DOHH2 (cell line): ENCODE results near the gene AQP6.

Experiments used
- EZH2phosphoT487 ChIP-seq: fragments of 200-600 bp; sonication (generic); IDR thresholded peaks from 2 replicates; pipeline ENCODE4 v1.6.1; 2017; ENCODE audit warnings: borderline replicate concordance, mild to moderate bottlenecking, antibody characterized with exemption, low read length, moderate library complexity, mixed read lengths
- TF ChIP-seq, protein P1 (sequence below): fragments of 200-600 bp; sonication (generic); IDR thresholded peaks from one replicate; pipeline ENCODE4 v1.5.1; 2014; ENCODE audit warnings: antibody characterized with exemption, mild to moderate bottlenecking, low read depth, low read length; ENCODE audit not compliant: poor library complexity, severe bottlenecking

DNA sequence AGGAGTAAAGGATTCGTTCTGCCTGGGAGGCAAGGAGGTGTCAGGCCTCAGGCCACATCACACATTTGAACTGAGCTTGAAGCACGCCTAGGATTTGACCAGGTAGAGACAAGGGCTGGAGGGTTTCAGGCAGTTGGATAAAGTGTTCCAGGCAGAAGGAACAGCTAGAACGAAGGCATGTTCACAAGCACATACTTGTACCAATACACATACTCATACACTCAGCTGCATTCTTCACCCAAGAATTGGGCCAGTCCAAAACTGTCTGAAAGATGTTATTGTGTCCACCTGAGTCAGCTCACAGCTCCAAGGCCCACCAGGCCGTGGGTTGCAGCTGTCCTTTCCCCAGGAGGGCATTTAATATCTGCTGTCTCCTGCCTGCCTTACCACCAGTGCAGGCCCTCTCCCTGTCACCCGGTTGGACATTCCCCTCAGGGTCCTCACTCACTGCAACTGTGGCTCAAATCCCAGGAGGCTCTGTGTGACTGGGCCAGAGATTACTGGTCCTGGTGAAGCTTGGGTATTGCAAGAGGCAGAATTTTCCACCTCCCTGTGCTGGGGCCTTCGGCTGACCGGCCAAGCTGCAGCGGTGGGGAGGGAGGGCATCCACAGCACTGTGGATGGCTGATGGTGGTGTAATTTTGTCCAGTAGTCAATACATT, 35.0 kb upstream of the AQP6 start:
- TF ChIP-seq, protein P1, sequence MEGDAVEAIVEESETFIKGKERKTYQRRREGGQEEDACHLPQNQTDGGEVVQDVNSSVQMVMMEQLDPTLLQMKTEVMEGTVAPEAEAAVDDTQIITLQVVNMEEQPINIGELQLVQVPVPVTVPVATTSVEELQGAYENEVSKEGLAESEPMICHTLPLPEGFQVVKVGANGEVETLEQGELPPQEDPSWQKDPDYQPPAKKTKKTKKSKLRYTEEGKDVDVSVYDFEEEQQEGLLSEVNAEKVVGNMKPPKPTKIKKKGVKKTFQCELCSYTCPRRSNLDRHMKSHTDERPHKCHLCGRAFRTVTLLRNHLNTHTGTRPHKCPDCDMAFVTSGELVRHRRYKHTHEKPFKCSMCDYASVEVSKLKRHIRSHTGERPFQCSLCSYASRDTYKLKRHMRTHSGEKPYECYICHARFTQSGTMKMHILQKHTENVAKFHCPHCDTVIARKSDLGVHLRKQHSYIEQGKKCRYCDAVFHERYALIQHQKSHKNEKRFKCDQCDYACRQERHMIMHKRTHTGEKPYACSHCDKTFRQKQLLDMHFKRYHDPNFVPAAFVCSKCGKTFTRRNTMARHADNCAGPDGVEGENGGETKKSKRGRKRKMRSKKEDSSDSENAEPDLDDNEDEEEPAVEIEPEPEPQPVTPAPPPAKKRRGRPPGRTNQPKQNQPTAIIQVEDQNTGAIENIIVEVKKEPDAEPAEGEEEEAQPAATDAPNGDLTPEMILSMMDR: no peak
- no peak for TF ChIP-seq EZH2phosphoT487
